Karpas-422 (cell line): ENCODE measurements around the gene MLPH. TPM values are rescaled to one million over a fixed set of nuclear protein-coding genes. Genes with fewer than 3 reads are reported as not detected.
"Not testable (repeated sequence)": the region's sequence is repeated elsewhere in the genome, so short reads cannot be mapped to it uniquely, and the experiment has no call there.

Experiments used
- DNase-seq: peaks from one replicate; pipeline ENCODE4 v3.0.0-alpha.2; 2015
- H2AFZ ChIP-seq: fragments of 200-600 bp; sonication (generic); 2 replicates; pipeline ENCODE4 v1.6.1; 2014; ENCODE audit warnings: antibody characterized with exemption, low read length, mixed read lengths
- H3K27ac ChIP-seq: fragments of 200-600 bp; sonication (generic); 2 replicates; pipeline ENCODE4 v1.5.1; 2014; ENCODE audit warnings: mild to moderate bottlenecking, low read length, moderate library complexity
- H3K27me3 ChIP-seq: fragments of 200-600 bp; sonication (generic); 2 replicates; pipeline ENCODE4 v1.6.1; 2014; ENCODE audit warnings: low read length, mixed read lengths
- H3K36me3 ChIP-seq: fragments of 200-600 bp; sonication (generic); 2 replicates; pipeline ENCODE4 v1.6.1; 2014; ENCODE audit warnings: low read length, mixed read lengths; ENCODE audit not compliant: insufficient read depth
- H3K4me1 ChIP-seq: fragments of 200-600 bp; sonication (generic); 2 replicates; pipeline ENCODE4 v1.6.1; 2014; ENCODE audit warnings: mild to moderate bottlenecking, low read length, mixed read lengths
- H3K4me2 ChIP-seq: fragments of 200-600 bp; sonication (generic); 2 replicates; pipeline ENCODE4 v1.6.1; 2014; ENCODE audit warnings: low read length, low read depth, mild to moderate bottlenecking; ENCODE audit not compliant: poor library complexity, severe bottlenecking
- H3K4me3 ChIP-seq: fragments of 200-600 bp; sonication (generic); 2 replicates; pipeline ENCODE4 v1.5.1; 2014; ENCODE audit warnings: mild to moderate bottlenecking, antibody characterized with exemption, low read length, mixed read lengths
- H3K79me2 ChIP-seq: fragments of 200-600 bp; sonication (generic); 2 replicates; pipeline ENCODE4 v1.6.1; 2014; ENCODE audit warnings: mild to moderate bottlenecking, low read length, mixed read lengths
- H3K9ac ChIP-seq: fragments of 200-600 bp; sonication (generic); 2 replicates; pipeline ENCODE4 v1.6.0; 2014; ENCODE audit warnings: low read length
- H3K9me2 ChIP-seq: fragments of 200-600 bp; sonication (generic), shearing (Covaris generic); replicated peaks from 2 replicates; pipeline ENCODE4 v1.6.0; 2014; ENCODE audit warnings: mild to moderate bottlenecking, low read length, moderate library complexity; ENCODE audit not compliant: insufficient read depth
- H3K9me3 ChIP-seq: fragments of 300-700, 200-600 bp; sonication (generic); 2 replicates; pipeline ENCODE4 v1.6.1; 2014; ENCODE audit warnings: low read length, mixed read lengths
- H4K20me1 ChIP-seq: fragments of 200-600 bp; sonication (generic); 2 replicates; pipeline ENCODE4 v1.6.1; 2014; ENCODE audit warnings: mild to moderate bottlenecking, antibody characterized with exemption, low read length, low read depth; ENCODE audit not compliant: insufficient read depth
- total RNA-seq: library from RNA; depleted of rRNA; stranded (reverse); fragments of >200 nt; shearing (Covaris generic); gene quantifications from 2 replicates; pipeline ENCODE4 v1.2.3, GENCODE V29; 2014; ENCODE audit warnings: low replicate concordance

The MLPH gene
- total RNA-seq, 1 experiment from 2014 or later: not detected

- Histone ChIP-seq H3K9ac (no peak within 1 kb of the TSS), H3K4me2 (no peak within 1 kb of the TSS), H3K79me2 (no peaks in the 10 kb centered on the region), H4K20me1 (no peaks in the 10 kb centered on the region), H3K4me1 (no peaks in the 10 kb centered on the region), H2AFZ (no peak within 1 kb of the TSS), H3K4me3 (no peak within 1 kb of the TSS), H3K36me3 (no peaks in the 10 kb centered on the region), H3K27me3 (no peaks in the 10 kb centered on the region), H3K9me2 (no peaks in the 10 kb centered on the region), H3K27ac (no peak within 1 kb of the TSS), H3K9me3 (no peaks in the 10 kb centered on the region)
- no peak for DNase-seq
These were observed 103.5 kb downstream of the MLPH start, which contains the start of gene RAB17 for GRCh38 chr2:237590272-237591140. Gene RAB17 (minus strand): TSS chr2:237590734. CDS start chr2:237586154, 4,580 bp downstream.

GRCh38 chr2:237591141-237591881 lies 104.3 kb downstream of the MLPH start:
- Histone ChIP-seq H3K4me2 (no peak overlapping the region), H4K20me1 (no peaks in the 10 kb centered on the region), H3K4me1 (no peaks in the 10 kb centered on the region), H3K4me3 (no peak overlapping the region), H3K9me2 (no peaks in the 10 kb centered on the region), H3K36me3 (no peaks in the 10 kb centered on the region), H3K9ac (no peak overlapping the region), H3K27me3 (no peaks in the 10 kb centered on the region), H3K79me2 (no peaks in the 10 kb centered on the region), H3K27ac (no peak overlapping the region), H2AFZ (no peak overlapping the region), H3K9me3 (no peaks in the 10 kb centered on the region)
- no peak for DNase-seq

GRCh38 chr2:237592425-237592980 lies 105.5 kb downstream of the MLPH start:
- H3K4me2 ChIP-seq: no peak overlapping the region
- H3K9me3 ChIP-seq: no peaks in the 10 kb centered on the region
- H3K9me2 ChIP-seq: no peaks in the 10 kb centered on the region
- H4K20me1 ChIP-seq: no peaks in the 10 kb centered on the region
- H3K36me3 ChIP-seq: no peaks in the 10 kb centered on the region
- H3K4me3 ChIP-seq: no peak overlapping the region
- no peaks in the 10 kb centered on the region for H3K79me2 ChIP-seq
- H2AFZ ChIP-seq: no peak overlapping the region
- no peak overlapping the region for H3K27ac ChIP-seq
- H3K9ac ChIP-seq: no peak overlapping the region
- no peaks in the 10 kb centered on the region for H3K27me3 ChIP-seq
- no peaks in the 10 kb centered on the region for H3K4me1 ChIP-seq
- no peak for DNase-seq

GRCh38 chr2:237593036-237593435 lies 106.0 kb downstream of the MLPH start:
- H3K27me3 ChIP-seq: no peaks in the 10 kb centered on the region
- H3K27ac ChIP-seq: no peak overlapping the region
- no peak for DNase-seq
- H3K4me1 ChIP-seq: no peaks in the 10 kb centered on the region
- H3K9ac ChIP-seq: no peak overlapping the region
- no peak overlapping the region for H2AFZ ChIP-seq
- no peak overlapping the region for H3K4me2 ChIP-seq
- no peaks in the 10 kb centered on the region for H4K20me1 ChIP-seq
- no peaks in the 10 kb centered on the region for H3K36me3 ChIP-seq
- H3K4me3 ChIP-seq: no peak overlapping the region
- no peaks in the 10 kb centered on the region for H3K79me2 ChIP-seq
- no peaks in the 10 kb centered on the region for H3K9me2 ChIP-seq
- H3K9me3 ChIP-seq: no peaks in the 10 kb centered on the region

- Histone ChIP-seq H3K36me3 (no peaks in the 10 kb centered on the region), H4K20me1 (no peaks in the 10 kb centered on the region), H3K27me3 (no peaks in the 10 kb centered on the region), H3K9me2 (no peaks in the 10 kb centered on the region), H3K79me2 (no peaks in the 10 kb centered on the region), H3K9ac (no peak overlapping the region), H3K4me3 (no peak overlapping the region), H3K4me2 (no peak overlapping the region), H3K4me1 (no peaks in the 10 kb centered on the region), H2AFZ (no peak overlapping the region), H3K27ac (no peak overlapping the region), H3K9me3 (no peaks in the 10 kb centered on the region)
- DNase-seq: no peak
These were observed 106.7 kb downstream of the MLPH start for GRCh38 chr2:237593596-237594320.

- Histone ChIP-seq H3K4me3 (no peak overlapping the region), H3K9ac (no peak overlapping the region), H3K4me2 (no peak overlapping the region), H4K20me1 (no peaks in the 10 kb centered on the region), H3K4me1 (no peaks in the 10 kb centered on the region), H3K79me2 (no peaks in the 10 kb centered on the region), H3K9me3 (no peaks in the 10 kb centered on the region), H3K36me3 (no peaks in the 10 kb centered on the region), H3K27me3 (no peaks in the 10 kb centered on the region), H3K27ac (no peak overlapping the region), H3K9me2 (no peaks in the 10 kb centered on the region), H2AFZ (no peak overlapping the region)
- DNase-seq: no peak
These were observed 107.4 kb downstream of the MLPH start for GRCh38 chr2:237594514-237594871.

GRCh38 chr2:237595829-237596519 lies 108.9 kb downstream of the MLPH start:
- not testable (repeated sequence) for H3K79me2 ChIP-seq, H3K9me3 ChIP-seq, H3K36me3 ChIP-seq, H3K9me2 ChIP-seq, H4K20me1 ChIP-seq, H3K4me3 ChIP-seq, H3K9ac ChIP-seq, H3K4me2 ChIP-seq, DNase-seq, H3K27me3 ChIP-seq, H2AFZ ChIP-seq, H3K27ac ChIP-seq
- peaks cover 12% of the 10 kb centered on the region for H3K4me1 ChIP-seq
